GM12892 (cell line): ENCODE results near the gene AKT3.

Experiments used
- POLR2A ChIP-seq: IDR thresholded peaks from 2 replicates; pipeline ENCODE4 v1.6.1; 2011; ENCODE audit warnings: low read depth, low read length, control low read depth
- POLR2AphosphoS5 ChIP-seq: IDR thresholded peaks from 2 replicates; pipeline ENCODE4 v1.6.1; 2011; ENCODE audit warnings: low read depth, low read length, control low read depth
- TAF1 ChIP-seq: IDR thresholded peaks from 2 replicates; pipeline ENCODE4 v1.6.1; 2011; ENCODE audit warnings: low read depth, mild to moderate bottlenecking, control low read depth, low read length, borderline replicate concordance

GRCh38 chr1:243731301-243731891 lies 118.6 kb downstream of the AKT3 start:
- no peak for TF ChIP-seq POLR2AphosphoS5
- TF ChIP-seq TAF1: no peak
- TF ChIP-seq POLR2A: no peak
